ENCODE data around the gene DAB2IP. TPM values are rescaled to one million over a fixed set of nuclear protein-coding genes. Genes with fewer than 3 reads are reported as not detected.
"Not testable (repeated sequence)": the region's sequence is repeated elsewhere in the genome, so short reads cannot be mapped to it uniquely, and the experiment has no call there.

DAB2IP gene
- total and polyA plus RNA-seq, 2 experiments from 2014 or later, result 8.9 to 42.8 TPM

DNA sequence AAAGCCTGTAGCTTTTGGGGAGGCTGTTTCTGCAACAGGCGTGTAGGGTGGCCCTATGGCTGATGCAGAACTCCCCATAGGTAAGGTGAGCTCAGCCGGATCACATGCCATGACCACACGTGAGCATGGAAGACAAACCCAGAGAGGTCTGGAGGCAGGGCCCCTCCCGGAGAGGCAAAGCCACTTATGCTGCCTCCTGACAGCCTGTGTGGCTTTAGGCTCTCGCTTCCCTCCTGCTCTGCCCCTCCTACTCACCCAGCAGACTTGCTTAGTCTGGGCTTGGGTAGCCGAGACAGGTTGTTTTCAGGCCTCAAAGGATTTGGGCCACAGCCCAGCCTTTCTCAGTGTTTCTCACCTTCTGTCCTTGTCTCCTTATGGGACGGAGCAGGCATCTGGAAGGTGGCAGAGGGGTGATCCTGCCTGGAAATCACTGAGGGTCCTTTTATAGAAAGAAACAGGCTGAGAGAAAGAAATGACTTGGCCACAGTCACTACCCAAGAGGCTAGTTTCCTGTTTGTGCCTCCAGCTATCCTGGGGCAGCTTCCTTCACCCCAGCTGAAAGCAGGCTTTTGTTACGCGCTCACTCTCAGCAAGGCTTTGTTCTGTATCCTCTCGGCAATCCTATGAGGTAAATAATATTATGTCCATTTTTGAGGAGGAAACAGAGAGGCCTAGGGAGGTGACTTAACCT is 89.9 kb downstream of the DAB2IP start (continued):
- TF ChIP-seq, protein P1, sequence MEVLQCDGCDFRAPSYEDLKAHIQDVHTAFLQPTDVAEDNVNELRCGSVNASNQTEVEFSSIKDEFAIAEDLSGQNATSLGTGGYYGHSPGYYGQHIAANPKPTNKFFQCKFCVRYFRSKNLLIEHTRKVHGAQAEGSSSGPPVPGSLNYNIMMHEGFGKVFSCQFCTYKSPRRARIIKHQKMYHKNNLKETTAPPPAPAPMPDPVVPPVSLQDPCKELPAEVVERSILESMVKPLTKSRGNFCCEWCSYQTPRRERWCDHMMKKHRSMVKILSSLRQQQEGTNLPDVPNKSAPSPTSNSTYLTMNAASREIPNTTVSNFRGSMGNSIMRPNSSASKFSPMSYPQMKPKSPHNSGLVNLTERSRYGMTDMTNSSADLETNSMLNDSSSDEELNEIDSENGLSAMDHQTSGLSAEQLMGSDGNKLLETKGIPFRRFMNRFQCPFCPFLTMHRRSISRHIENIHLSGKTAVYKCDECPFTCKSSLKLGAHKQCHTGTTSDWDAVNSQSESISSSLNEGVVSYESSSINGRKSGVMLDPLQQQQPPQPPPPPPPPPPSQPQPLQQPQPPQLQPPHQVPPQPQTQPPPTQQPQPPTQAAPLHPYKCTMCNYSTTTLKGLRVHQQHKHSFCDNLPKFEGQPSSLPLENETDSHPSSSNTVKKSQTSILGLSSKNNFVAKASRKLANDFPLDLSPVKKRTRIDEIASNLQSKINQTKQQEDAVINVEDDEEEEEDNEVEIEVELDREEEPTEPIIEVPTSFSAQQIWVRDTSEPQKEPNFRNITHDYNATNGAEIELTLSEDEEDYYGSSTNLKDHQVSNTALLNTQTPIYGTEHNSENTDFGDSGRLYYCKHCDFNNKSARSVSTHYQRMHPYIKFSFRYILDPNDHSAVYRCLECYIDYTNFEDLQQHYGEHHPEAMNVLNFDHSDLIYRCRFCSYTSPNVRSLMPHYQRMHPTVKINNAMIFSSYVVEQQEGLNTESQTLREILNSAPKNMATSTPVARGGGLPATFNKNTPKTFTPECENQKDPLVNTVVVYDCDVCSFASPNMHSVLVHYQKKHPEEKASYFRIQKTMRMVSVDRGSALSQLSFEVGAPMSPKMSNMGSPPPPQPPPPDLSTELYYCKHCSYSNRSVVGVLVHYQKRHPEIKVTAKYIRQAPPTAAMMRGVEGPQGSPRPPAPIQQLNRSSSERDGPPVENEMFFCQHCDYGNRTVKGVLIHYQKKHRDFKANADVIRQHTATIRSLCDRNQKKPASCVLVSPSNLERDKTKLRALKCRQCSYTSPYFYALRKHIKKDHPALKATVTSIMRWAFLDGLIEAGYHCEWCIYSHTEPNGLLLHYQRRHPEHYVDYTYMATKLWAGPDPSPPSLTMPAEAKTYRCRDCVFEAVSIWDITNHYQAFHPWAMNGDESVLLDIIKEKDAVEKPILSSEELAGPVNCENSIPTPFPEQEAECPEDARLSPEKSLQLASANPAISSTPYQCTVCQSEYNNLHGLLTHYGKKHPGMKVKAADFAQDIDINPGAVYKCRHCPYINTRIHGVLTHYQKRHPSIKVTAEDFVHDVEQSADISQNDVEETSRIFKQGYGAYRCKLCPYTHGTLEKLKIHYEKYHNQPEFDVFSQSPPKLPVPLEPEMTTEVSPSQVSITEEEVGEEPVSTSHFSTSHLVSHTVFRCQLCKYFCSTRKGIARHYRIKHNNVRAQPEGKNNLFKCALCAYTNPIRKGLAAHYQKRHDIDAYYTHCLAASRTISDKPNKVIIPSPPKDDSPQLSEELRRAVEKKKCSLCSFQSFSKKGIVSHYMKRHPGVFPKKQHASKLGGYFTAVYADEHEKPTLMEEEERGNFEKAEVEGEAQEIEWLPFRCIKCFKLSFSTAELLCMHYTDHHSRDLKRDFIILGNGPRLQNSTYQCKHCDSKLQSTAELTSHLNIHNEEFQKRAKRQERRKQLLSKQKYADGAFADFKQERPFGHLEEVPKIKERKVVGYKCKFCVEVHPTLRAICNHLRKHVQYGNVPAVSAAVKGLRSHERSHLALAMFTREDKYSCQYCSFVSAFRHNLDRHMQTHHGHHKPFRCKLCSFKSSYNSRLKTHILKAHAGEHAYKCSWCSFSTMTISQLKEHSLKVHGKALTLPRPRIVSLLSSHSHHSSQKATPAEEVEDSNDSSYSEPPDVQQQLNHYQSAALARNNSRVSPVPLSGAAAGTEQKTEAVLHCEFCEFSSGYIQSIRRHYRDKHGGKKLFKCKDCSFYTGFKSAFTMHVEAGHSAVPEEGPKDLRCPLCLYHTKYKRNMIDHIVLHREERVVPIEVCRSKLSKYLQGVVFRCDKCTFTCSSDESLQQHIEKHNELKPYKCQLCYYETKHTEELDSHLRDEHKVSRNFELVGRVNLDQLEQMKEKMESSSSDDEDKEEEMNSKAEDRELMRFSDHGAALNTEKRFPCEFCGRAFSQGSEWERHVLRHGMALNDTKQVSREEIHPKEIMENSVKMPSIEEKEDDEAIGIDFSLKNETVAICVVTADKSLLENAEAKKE (CRISPR knock-in tag; IDR thresholded peaks at IDR 0.05), result no peak
- no peak for TF ChIP-seq JUNB (IDR thresholded peaks at IDR 0.05; ENCODE audit: unreplicated experiment)
- TF ChIP-seq EZH2phosphoT487 (IDR thresholded peaks at IDR 0.05; ENCODE audit: unreplicated experiment), result no peak
- TF ChIP-seq ZNF114 (CRISPR knock-in tag; IDR thresholded peaks at IDR 0.05), result no peak
- no peak for TF ChIP-seq ZNF331 (CRISPR knock-in tag; IDR thresholded peaks at IDR 0.05; ENCODE audit: low read depth)
- no peak for TF ChIP-seq STAT1 (IDR thresholded peaks at IDR 0.05; ENCODE audit: unreplicated experiment)
- no peak for TF ChIP-seq CREB1 (CRISPR knock-in tag; IDR thresholded peaks at IDR 0.05; ENCODE audit: low read depth)
- TF ChIP-seq, protein P2, sequence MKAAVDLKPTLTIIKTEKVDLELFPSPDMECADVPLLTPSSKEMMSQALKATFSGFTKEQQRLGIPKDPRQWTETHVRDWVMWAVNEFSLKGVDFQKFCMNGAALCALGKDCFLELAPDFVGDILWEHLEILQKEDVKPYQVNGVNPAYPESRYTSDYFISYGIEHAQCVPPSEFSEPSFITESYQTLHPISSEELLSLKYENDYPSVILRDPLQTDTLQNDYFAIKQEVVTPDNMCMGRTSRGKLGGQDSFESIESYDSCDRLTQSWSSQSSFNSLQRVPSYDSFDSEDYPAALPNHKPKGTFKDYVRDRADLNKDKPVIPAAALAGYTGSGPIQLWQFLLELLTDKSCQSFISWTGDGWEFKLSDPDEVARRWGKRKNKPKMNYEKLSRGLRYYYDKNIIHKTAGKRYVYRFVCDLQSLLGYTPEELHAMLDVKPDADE (IDR thresholded peaks at IDR 0.05), result no peak
- TF ChIP-seq NANOG (IDR thresholded peaks at IDR 0.05; ENCODE audit: borderline replicate concordance), result no peak
- no peak for TF ChIP-seq EZH2 (IDR thresholded peaks at IDR 0.05; ENCODE audit: low read depth, unreplicated experiment)

DNA sequence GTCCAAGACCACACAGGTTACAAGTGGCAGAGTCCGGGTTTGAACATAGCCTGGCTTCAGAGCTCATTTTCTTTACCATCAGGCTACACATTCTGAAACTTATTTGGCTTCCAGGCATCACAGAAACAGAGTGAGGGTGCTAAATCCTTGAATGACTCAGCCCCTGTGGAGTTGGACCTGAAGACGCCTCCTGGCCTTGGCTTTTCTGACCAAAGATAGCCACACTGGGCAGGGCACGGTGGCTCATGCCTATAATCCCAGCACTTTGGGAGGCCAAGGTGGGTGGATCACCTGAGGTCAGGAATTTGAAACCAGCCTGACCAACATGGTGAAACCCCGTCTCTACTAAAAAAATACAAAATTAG is 90.5 kb downstream of the DAB2IP start:
- not testable (repeated sequence) for H3K27ac Mint-ChIP-seq
- peak overlapping the region; percentile 62; the same call in 1 of the 2 replicates for H3K4me2 ChIP-seq
- H3K79me2 ChIP-seq (replicated peaks; ENCODE audit: insufficient read depth), result peaks cover 79% of the 10 kb centered on the region

More for the DNA sequence above, 90.5 kb downstream of the DAB2IP start:
- Mint-ChIP-seq H3K27me3 (ENCODE audit: insufficient read depth, low read depth, poor library complexity) (peaks cover 11% of the 10 kb centered on the region), H3K4me1 (peaks cover 62% of the 10 kb centered on the region)
- H3F3A ChIP-seq (replicated peaks; ENCODE audit: low read depth); H3K4me3 Mint-ChIP-seq; DNase-seq (ENCODE audit: low spot score); H3K36me3 ChIP-seq (ENCODE audit: insufficient read depth); H3K4me3 ChIP-seq; H3K9me3 Mint-ChIP-seq; H2AFZ ChIP-seq; H3K27me3 ChIP-seq (ENCODE audit: insufficient read depth); H3K9me2 ChIP-seq (ENCODE audit: insufficient read depth); H3K36me3 Mint-ChIP-seq (ENCODE audit: low read depth); ATAC-seq: not testable (repeated sequence)
- Histone ChIP-seq H4K20me1 (replicated peaks; ENCODE audit: insufficient read depth) (peaks cover 20% of the 10 kb centered on the region), H3K4me1 (ENCODE audit: insufficient read depth) (peaks cover 50% of the 10 kb centered on the region), H3K27ac (ENCODE audit: low read depth) (peak overlapping the region; percentile 84; the same call in 1 of the 2 replicates)

Measured in GM23338 (cell line).